TTC549 (cell line): ENCODE results near the gene MIGA1.
A peak's percentile ranks its signal among the peaks of the same experiment; 100 is the strongest.
"Not testable (repeated sequence)": the region's sequence is repeated elsewhere in the genome, so short reads cannot be mapped to it uniquely, and the experiment has no call there.

ENCODE experiments used
- FAIRE-seq: peaks from 2 replicates; lab custom pipeline; 2012; peaks lifted over from hg19 to GRCh38; lab: Jason Lieb, UNC

The MIGA1 gene

GRCh38 chr1:77779529-77780281, at the start of gene MIGA1:
Gene MIGA1 (plus strand): TSS chr1:77779649. CDS start chr1:77783253, 3,604 bp downstream.
- peak; percentile 92 for FAIRE-seq

GRCh38 chr1:77732090-77732489, 47.4 kb upstream of the MIGA1 start:
- FAIRE-seq: no peak

GRCh38 chr1:77739235-77739634, 40.2 kb upstream of the MIGA1 start:
- no peak for FAIRE-seq

GRCh38 chr1:77741316-77741715, 38.1 kb upstream of the MIGA1 start:
- no peak for FAIRE-seq

GRCh38 chr1:77742011-77742555, 37.4 kb upstream of the MIGA1 start:
- no peak for FAIRE-seq

- no peak for FAIRE-seq
Observed at GRCh38 chr1:77744576-77744975, 34.9 kb upstream of the MIGA1 start.

- not testable (repeated sequence) for FAIRE-seq
Observed at GRCh38 chr1:77749489-77749888, 30.0 kb upstream of the MIGA1 start.

- no peak for FAIRE-seq
Observed at GRCh38 chr1:77756052-77756754, 23.2 kb upstream of the MIGA1 start.

GRCh38 chr1:77757066-77757584, 22.3 kb upstream of the MIGA1 start:
- no peak for FAIRE-seq

GRCh38 chr1:77757603-77758002, 21.8 kb upstream of the MIGA1 start:
- FAIRE-seq: no peak

GRCh38 chr1:77759071-77760028, 20.1 kb upstream of the MIGA1 start, which contains the start of gene USP33:
Gene USP33 (minus strand): TSS chr1:77759852. CDS start chr1:77741697, 18,155 bp downstream.
- peak; percentile 5 for FAIRE-seq

- no peak for FAIRE-seq
Observed at GRCh38 chr1:77762072-77762476, 17.4 kb upstream of the MIGA1 start.

- no peak for FAIRE-seq
Observed at GRCh38 chr1:77768006-77768405, 11.4 kb upstream of the MIGA1 start.

- FAIRE-seq: no peak
Observed at GRCh38 chr1:77776007-77776700, 3.3 kb upstream of the MIGA1 start.

- FAIRE-seq: no peak
Observed at GRCh38 chr1:77781683-77782082, 2.2 kb downstream of the MIGA1 start.

GRCh38 chr1:77783141-77783540, 3.7 kb downstream of the MIGA1 start:
- no peak for FAIRE-seq

- not testable (repeated sequence) for FAIRE-seq
Observed at GRCh38 chr1:77786093-77786741, 6.8 kb downstream of the MIGA1 start.

- FAIRE-seq: no peak
Observed at GRCh38 chr1:77794550-77794949, 15.1 kb downstream of the MIGA1 start.

- no peak for FAIRE-seq
Observed at GRCh38 chr1:77796695-77797405, 17.4 kb downstream of the MIGA1 start.

GRCh38 chr1:77797991-77798390, 18.5 kb downstream of the MIGA1 start:
- FAIRE-seq: no peak
